ENCODE measurements around the gene CYTH1.

- TF ChIP-seq, protein P1, sequence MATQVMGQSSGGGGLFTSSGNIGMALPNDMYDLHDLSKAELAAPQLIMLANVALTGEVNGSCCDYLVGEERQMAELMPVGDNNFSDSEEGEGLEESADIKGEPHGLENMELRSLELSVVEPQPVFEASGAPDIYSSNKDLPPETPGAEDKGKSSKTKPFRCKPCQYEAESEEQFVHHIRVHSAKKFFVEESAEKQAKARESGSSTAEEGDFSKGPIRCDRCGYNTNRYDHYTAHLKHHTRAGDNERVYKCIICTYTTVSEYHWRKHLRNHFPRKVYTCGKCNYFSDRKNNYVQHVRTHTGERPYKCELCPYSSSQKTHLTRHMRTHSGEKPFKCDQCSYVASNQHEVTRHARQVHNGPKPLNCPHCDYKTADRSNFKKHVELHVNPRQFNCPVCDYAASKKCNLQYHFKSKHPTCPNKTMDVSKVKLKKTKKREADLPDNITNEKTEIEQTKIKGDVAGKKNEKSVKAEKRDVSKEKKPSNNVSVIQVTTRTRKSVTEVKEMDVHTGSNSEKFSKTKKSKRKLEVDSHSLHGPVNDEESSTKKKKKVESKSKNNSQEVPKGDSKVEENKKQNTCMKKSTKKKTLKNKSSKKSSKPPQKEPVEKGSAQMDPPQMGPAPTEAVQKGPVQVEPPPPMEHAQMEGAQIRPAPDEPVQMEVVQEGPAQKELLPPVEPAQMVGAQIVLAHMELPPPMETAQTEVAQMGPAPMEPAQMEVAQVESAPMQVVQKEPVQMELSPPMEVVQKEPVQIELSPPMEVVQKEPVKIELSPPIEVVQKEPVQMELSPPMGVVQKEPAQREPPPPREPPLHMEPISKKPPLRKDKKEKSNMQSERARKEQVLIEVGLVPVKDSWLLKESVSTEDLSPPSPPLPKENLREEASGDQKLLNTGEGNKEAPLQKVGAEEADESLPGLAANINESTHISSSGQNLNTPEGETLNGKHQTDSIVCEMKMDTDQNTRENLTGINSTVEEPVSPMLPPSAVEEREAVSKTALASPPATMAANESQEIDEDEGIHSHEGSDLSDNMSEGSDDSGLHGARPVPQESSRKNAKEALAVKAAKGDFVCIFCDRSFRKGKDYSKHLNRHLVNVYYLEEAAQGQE (IDR thresholded peaks at IDR 0.05; ENCODE audit: low read depth): no peak
- TF ChIP-seq EP300 (IDR thresholded peaks at IDR 0.05; ENCODE audit: borderline replicate concordance) (no peak), CEBPB (IDR thresholded peaks at IDR 0.05) (no peak)
- TF ChIP-seq, protein P2, sequence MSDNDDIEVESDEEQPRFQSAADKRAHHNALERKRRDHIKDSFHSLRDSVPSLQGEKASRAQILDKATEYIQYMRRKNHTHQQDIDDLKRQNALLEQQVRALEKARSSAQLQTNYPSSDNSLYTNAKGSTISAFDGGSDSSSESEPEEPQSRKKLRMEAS (IDR thresholded peaks at IDR 0.05): no peak
Measured at GRCh38 chr17:78723957-78724356, 58.1 kb downstream of the CYTH1 start.

Data from Ishikawa (cell line).